ENCODE measurements around the gene UNC5C.

DNA sequence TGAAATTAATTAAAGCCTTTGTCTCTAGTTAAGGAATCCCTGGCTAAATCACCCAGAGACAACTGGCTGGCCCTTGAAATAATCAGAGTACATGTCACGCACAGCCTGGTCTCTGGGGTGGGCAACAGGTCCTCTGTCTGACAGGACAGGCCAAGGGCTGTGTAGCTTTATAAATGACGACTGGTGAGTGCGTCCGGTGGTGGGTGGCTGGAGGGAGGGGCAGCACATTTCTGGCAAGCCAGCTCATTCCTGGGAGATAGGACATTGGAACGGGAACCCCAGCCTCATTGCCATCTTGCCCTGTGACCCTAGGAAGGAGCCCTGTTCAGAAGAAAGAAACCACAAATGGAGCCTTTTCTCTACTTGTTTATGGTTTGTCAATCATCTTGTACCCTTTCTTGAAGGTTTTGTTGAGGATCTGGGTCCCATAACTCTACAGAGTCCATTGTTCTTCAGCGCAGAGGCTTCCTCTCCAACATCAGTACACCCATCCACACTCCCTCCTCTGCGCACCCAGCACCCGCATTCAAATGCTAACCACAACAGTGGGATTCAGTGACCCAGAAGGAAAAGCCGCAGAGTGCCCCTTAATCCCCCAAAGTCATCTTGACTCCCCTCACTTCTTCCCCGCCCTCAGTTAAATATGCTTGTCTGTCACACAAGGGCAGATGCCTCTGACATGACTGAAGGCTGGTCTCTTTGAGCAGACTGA, 368.1 kb downstream of the UNC5C start:
- TF ChIP-seq POLR2AphosphoS5 (IDR thresholded peaks at IDR 0.05; ENCODE audit: low read depth, low read length) (no peak), FOSL2 (IDR thresholded peaks at IDR 0.05; ENCODE audit: borderline replicate concordance, low read depth) (no peak), JUND (IDR thresholded peaks at IDR 0.05) (no peak), ELF1 (IDR thresholded peaks at IDR 0.05) (no peak), GABPA (IDR thresholded peaks at IDR 0.05; ENCODE audit: low read depth) (no peak), GATA2 (CRISPR knock-in tag; IDR thresholded peaks at IDR 0.05) (no peak), RCOR1 (IDR thresholded peaks at IDR 0.05; ENCODE audit: low read length) (no peak), RAD21 (IDR thresholded peaks at IDR 0.05; ENCODE audit: low read length) (no peak), MXI1 (IDR thresholded peaks at IDR 0.05; ENCODE audit: low read depth, low read length) (no peak), RXRA (IDR thresholded peaks at IDR 0.05; ENCODE audit: borderline replicate concordance, low read depth) (no peak)
- TF ChIP-seq, protein P1, sequence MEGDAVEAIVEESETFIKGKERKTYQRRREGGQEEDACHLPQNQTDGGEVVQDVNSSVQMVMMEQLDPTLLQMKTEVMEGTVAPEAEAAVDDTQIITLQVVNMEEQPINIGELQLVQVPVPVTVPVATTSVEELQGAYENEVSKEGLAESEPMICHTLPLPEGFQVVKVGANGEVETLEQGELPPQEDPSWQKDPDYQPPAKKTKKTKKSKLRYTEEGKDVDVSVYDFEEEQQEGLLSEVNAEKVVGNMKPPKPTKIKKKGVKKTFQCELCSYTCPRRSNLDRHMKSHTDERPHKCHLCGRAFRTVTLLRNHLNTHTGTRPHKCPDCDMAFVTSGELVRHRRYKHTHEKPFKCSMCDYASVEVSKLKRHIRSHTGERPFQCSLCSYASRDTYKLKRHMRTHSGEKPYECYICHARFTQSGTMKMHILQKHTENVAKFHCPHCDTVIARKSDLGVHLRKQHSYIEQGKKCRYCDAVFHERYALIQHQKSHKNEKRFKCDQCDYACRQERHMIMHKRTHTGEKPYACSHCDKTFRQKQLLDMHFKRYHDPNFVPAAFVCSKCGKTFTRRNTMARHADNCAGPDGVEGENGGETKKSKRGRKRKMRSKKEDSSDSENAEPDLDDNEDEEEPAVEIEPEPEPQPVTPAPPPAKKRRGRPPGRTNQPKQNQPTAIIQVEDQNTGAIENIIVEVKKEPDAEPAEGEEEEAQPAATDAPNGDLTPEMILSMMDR (IDR thresholded peaks at IDR 0.05), result no peak
- TF ChIP-seq, protein P2, sequence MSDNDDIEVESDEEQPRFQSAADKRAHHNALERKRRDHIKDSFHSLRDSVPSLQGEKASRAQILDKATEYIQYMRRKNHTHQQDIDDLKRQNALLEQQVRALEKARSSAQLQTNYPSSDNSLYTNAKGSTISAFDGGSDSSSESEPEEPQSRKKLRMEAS (IDR thresholded peaks at IDR 0.05; ENCODE audit: low read depth), result no peak
